Measurements from ENCODE around the gene OTUD6A.

The OTUD6A gene, protein sequence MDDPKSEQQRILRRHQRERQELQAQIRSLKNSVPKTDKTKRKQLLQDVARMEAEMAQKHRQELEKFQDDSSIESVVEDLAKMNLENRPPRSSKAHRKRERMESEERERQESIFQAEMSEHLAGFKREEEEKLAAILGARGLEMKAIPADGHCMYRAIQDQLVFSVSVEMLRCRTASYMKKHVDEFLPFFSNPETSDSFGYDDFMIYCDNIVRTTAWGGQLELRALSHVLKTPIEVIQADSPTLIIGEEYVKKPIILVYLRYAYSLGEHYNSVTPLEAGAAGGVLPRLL

DNA sequence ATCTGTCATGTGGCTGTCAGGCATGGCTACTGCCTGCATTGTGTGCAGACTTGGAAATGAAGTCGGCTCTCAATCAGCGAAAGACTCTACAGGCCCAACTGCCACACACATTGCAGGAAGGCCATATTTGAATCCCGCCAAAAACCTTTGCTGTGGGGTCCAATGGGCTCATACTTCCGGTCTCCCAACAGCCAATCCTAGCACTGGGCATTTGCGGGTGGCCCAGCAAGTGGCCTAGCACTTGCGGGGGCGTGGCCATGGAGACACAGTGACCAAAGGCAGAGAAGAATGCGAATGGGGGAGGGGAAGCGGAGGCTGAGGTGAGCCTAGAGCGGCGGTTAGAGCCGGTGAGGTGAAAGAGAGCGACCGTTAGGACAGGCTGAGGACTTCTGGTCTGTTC lies at the start of gene OTUD6A:
Gene OTUD6A (plus strand): TSS at position 382 of the 400 bp plus-strand sequence. CDS start 68 bp downstream, outside the sequence.
- Mint-ChIP-seq H3K27ac (no peak within 1 kb of the TSS), H3K36me3 (no peaks in the 10 kb centered on the region), H3K27me3 (peaks cover 8% of the 10 kb centered on the region), H3K4me1 (no peaks in the 10 kb centered on the region), H3K9me3 (no peaks in the 10 kb centered on the region), H3K4me3 (no peak within 1 kb of the TSS)
- DNase-seq: no peak
- CTCF ChIA-PET: no interaction called here

DNA sequence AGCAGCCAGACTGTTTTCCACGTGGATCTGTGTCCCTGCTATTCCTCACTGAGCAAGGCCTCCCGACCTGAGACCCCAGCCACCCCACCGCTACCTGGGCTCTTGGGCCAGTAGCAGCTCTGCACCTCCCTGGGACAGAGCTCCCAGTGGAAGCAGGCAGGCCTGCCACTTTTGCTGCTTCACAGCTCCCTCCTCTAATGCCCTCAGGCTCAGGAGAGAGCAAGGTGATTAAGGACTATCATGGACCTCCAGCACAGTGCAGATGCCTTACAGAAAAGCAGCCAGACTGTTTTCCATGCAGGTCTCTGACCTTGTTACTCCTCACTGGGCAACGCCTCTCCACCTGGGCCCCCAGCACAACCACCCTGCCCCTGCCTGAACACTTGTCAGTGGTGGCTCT lies 49.5 kb upstream of the OTUD6A start:
- Mint-ChIP-seq H3K9me3 (peaks cover 2% of the 10 kb centered on the region), H3K27me3 (peaks cover 4% of the 10 kb centered on the region), H3K4me3 (no peak overlapping the region), H3K27ac (no peak overlapping the region), H3K4me1 (peaks cover 50% of the 10 kb centered on the region), H3K36me3 (peaks cover 18% of the 10 kb centered on the region)
- no peak for DNase-seq
- CTCF ChIA-PET: interaction anchor here (1.1 kb wide), 1 partner anchor 11 kb away, joined by 3 read pairs; no protein-coding TSS in a partner anchor

DNA sequence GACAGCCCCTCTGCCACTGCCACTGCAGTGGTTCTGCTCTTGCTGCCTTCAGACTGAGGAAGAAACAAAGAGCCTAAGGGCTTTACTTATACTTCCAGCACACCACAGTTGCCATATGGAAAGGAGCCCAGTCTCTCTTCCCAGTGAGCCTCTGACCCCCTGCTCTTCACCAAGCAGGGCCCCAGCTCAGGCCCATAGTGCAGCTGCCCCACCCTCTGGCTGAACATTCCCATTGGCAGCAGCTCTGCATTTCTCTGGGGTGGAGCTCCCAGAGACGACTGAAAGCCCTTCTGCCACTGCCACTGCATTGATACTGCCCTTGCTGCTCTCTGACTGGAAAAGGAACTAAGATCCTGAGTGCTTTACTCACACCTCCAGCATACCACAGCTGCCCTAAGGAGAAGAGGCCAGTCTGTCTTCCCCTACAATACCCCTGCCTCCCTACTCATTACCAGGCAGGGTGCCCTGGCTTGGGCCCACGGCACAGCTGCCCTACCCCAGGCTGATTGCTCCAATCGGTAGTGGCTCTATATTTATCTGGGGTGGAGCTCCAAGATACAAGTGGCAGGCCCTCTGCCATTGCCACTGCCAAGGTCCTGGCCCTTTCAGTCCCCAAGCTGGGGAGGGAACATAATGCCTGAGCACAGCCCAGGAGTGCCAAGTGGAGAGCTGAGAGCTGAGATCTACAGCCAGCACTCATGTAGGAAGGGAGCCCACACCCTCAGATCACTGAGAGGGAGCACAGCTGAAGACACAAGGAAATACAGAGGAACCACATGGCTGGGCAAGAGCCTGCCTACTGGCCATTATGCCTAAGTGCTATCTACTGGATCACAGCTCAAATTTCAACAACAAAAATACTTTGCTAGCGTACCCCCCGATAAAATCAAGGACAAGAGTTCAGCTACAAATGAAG lies 48.5 kb upstream of the OTUD6A start:
- Mint-ChIP-seq H3K4me3 (no peak overlapping the region), H3K36me3 (peaks cover 20% of the 10 kb centered on the region), H3K27ac (no peak overlapping the region), H3K4me1 (peaks cover 54% of the 10 kb centered on the region), H3K27me3 (peaks cover 4% of the 10 kb centered on the region), H3K9me3 (peaks cover 2% of the 10 kb centered on the region)
- no peak for DNase-seq
- CTCF ChIA-PET: no interaction called here

DNA sequence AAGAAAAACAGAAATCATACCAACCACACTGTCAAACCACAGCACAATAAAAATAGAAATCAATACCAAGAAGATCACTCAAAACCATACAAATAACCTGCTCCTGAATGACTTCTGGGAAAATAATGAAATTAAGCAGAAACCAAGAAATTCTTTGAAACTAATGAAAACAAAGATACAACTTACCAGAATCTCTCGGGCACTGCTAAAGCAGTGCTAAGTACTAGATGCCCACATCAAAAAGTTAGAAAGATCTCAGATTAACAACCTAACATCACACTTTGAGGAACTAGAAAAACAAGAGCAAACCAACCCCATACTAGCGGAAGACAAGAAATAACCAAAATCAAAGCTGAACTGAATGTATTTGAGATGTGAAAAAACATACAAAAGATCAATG lies 45.7 kb upstream of the OTUD6A start:
- DNase-seq: no peak
- Mint-ChIP-seq H3K27ac (peak overlapping the region; percentile 89), H3K36me3 (peaks cover 22% of the 10 kb centered on the region), H3K4me1 (peaks cover 52% of the 10 kb centered on the region), H3K4me3 (peak overlapping the region; percentile 22), H3K27me3 (peaks cover 4% of the 10 kb centered on the region), H3K9me3 (peaks cover 3% of the 10 kb centered on the region)
- CTCF ChIA-PET: no interaction called here

DNA sequence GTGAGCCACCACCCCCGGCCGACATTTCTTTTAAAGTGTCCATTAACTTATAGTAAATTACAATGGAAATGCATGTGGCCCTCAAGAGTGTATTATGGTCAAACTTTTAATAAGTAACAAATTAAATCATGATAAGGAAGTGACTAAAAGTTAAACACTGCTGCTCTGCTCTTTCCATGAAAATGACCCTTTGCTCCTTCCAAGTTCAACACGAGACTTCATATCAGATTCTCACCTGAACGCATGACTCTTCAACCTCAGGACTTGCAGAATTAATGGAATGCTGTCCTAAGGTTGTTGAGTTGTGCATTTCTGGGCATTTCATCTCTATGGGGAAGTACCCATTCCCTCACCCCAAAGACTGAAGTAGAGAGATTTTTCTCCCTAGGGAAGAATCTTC lies 39.6 kb upstream of the OTUD6A start:
- Mint-ChIP-seq H3K36me3 (peaks cover 14% of the 10 kb centered on the region), H3K4me1 (peaks cover 48% of the 10 kb centered on the region), H3K27ac (no peak overlapping the region), H3K27me3 (no peaks in the 10 kb centered on the region), H3K9me3 (peaks cover 1% of the 10 kb centered on the region), H3K4me3 (no peak overlapping the region)
- DNase-seq: no peak
- CTCF ChIA-PET: no interaction called here

DNA sequence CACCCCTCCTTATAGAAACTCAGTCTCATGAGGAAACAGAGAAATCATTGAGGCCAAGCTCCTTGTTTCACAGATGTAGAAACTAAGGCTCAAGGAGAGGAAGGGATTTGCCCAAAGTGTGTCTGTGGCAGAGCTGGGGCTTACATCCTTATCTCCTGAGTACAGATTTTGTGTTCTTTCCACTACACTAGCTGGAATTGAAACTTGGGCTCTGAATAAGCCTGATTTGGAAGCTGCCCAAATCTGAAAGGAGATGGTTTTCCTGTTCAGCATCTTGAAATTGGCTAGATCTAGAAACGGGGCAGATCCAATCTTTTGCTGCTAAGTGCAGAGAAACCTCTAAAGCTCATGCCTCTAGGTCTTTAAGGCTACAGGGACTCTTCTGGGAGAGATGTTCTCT lies 36.8 kb upstream of the OTUD6A start:
- Mint-ChIP-seq H3K4me3 (no peak overlapping the region), H3K9me3 (peaks cover 1% of the 10 kb centered on the region), H3K27ac (no peak overlapping the region), H3K36me3 (peaks cover 11% of the 10 kb centered on the region), H3K4me1 (peaks cover 64% of the 10 kb centered on the region), H3K27me3 (no peaks in the 10 kb centered on the region)
- no peak for DNase-seq
- CTCF ChIA-PET: no interaction called here

DNA sequence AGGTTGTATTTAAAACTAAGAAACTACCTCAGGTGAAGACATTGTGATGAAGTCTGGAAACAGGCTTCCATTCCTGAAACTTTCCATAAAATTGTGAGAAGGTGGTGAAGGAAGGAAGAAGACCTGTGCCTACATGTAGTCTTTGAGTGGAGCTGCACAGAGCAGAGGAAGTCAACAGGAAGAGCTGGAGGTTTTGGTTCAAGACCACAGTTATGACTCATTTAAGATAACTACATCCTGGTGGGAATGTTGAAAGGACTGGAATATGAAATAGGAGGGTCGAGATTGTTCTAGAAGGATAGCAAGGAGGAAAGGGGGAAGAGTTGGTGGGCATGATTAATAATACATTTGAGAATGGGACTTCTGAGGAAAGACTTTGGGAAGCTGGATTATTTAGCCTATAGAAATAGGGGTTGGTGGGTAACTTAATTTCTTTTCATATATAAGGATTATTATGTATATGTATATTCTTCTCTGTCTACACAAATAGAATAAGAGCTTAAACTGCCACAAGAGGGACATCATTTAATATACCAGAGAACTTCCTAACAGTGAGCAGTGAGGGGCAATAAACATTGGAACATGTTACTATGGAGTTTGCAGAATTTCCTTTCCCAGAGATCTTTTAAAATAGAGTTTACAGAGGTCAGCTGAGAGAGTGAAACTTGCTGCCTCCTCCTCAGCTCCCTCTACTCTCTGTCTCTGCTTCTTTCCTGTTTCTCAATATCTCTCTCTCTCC lies 36.0 kb upstream of the OTUD6A start:
- Mint-ChIP-seq H3K4me3 (no peak overlapping the region), H3K9me3 (peaks cover 1% of the 10 kb centered on the region), H3K36me3 (peaks cover 11% of the 10 kb centered on the region), H3K27ac (no peak overlapping the region), H3K27me3 (no peaks in the 10 kb centered on the region), H3K4me1 (peaks cover 72% of the 10 kb centered on the region)
- DNase-seq: no peak
- CTCF ChIA-PET: interaction anchor here (1.1 kb wide), 1 partner anchor 488 kb away, joined by 3 read pairs; no protein-coding TSS in a partner anchor

DNA sequence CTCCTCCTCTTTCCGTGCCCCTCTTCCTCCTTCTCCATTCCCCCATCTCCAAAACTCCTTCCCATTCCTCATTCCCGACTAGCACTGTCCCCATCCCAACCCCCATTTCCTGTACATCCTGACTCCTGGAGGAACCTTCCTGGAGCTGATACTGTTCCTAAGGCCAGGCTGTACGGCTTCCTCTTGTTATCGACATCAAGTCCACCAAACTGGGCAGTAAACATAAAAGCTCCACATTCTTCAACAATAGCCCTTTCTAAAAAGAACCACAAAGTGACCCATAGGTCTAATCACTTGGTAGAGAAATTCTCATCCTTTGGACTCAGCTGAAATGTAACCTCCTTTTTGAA lies 35.4 kb upstream of the OTUD6A start:
- Mint-ChIP-seq H3K36me3 (peaks cover 13% of the 10 kb centered on the region), H3K4me1 (peaks cover 76% of the 10 kb centered on the region), H3K27ac (peak overlapping the region; percentile 54), H3K27me3 (no peaks in the 10 kb centered on the region), H3K4me3 (no peak overlapping the region), H3K9me3 (no peaks in the 10 kb centered on the region)
- CTCF ChIA-PET: interaction anchor here (1.1 kb wide), 1 partner anchor 489 kb away, joined by 3 read pairs; no protein-coding TSS in a partner anchor
- no peak for DNase-seq

DNA sequence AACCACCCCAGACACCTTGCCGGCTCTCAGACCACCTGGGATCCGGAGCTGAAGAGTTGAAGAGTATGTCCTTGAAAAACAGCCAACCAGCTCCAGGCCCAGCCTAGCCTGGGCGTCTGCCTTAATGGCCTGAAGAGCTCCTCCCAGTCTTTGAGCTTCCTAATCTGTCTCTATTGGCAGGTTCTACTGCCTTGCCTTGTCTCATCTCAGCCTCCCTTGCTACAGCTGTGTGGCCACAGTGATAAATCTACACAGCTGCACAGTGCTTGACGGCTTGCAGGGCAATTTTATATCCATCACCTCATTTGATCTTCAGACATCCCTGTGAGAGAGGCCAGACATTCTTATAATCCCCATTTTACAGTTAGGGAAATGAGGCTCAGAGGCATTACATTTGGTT lies 32.4 kb upstream of the OTUD6A start:
- Mint-ChIP-seq H3K27me3 (no peaks in the 10 kb centered on the region), H3K4me1 (peaks cover 76% of the 10 kb centered on the region), H3K27ac (no peak overlapping the region), H3K36me3 (peaks cover 13% of the 10 kb centered on the region), H3K9me3 (no peaks in the 10 kb centered on the region), H3K4me3 (no peak overlapping the region)
- CTCF ChIA-PET: interaction anchor here (0.6 to 2.9 kb wide), 16 partner anchors 10 to 537 kb away, joined by 3 to 29 read pairs (median 4); no protein-coding TSS in a partner anchor
- DNase-seq: no peak

DNA sequence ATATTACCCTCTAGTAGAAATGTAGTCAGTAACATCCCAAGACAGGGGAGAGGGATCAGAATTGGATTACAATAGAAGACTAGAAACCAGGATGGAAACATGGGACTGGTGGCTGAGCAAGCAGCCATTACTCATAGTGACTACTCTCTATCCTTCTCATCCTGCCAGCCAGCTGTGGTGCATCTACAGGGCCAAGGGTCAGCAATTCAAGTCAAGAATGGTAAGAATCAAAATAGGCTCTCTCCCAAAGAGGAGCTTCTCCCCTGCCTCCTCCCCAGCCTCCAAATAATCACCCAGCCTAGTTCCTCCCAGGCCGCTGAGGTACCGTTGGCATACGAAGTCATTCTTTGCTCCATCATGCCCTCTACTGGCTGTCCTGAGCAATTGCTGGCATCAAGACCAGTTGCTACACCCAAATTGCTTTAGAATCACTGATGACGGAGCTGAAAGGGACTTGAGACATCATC lies 31.9 kb upstream of the OTUD6A start:
- peak; percentile 63 for DNase-seq
- H3K4me3 Mint-ChIP-seq: no peak overlapping the region
- H3K4me1 Mint-ChIP-seq: peaks cover 71% of the 10 kb centered on the region
- H3K27ac Mint-ChIP-seq: no peak overlapping the region
- H3K27me3 Mint-ChIP-seq: no peaks in the 10 kb centered on the region
- CTCF ChIA-PET: interaction anchor here (0.6 to 2.9 kb wide), 18 partner anchors 9 to 538 kb away, joined by 3 to 29 read pairs (median 4); no protein-coding TSS in a partner anchor
- H3K9me3 Mint-ChIP-seq: no peaks in the 10 kb centered on the region
- H3K36me3 Mint-ChIP-seq: peaks cover 11% of the 10 kb centered on the region

DNA sequence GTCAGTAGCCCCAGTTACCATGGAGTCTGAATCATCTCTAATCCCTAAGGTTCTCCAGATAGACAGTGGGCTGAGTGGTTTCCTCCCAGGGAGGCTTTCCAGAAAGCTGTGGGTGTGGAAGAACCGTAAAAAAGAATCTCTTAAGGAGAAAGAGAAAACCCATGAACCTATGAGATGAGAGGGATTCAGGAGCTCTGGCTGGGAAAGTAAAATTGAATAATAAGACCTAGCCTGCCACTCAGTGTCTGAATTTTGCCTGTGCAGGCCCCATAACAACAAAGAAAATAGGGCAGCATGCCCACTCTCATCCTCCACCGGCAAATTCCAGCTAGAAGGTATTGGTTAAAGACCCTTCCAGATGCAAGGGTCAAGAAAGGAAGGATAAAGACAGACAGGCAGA lies 29.5 kb upstream of the OTUD6A start:
- Mint-ChIP-seq H3K9me3 (no peaks in the 10 kb centered on the region), H3K27ac (no peak overlapping the region), H3K4me1 (peaks cover 50% of the 10 kb centered on the region), H3K4me3 (no peak overlapping the region), H3K36me3 (peaks cover 11% of the 10 kb centered on the region), H3K27me3 (no peaks in the 10 kb centered on the region)
- no peak for DNase-seq
- CTCF ChIA-PET: interaction anchor here (0.7 to 3.2 kb wide), 6 partner anchors 10 to 496 kb away, joined by 3 to 11 read pairs (median 3); no protein-coding TSS in a partner anchor

DNA sequence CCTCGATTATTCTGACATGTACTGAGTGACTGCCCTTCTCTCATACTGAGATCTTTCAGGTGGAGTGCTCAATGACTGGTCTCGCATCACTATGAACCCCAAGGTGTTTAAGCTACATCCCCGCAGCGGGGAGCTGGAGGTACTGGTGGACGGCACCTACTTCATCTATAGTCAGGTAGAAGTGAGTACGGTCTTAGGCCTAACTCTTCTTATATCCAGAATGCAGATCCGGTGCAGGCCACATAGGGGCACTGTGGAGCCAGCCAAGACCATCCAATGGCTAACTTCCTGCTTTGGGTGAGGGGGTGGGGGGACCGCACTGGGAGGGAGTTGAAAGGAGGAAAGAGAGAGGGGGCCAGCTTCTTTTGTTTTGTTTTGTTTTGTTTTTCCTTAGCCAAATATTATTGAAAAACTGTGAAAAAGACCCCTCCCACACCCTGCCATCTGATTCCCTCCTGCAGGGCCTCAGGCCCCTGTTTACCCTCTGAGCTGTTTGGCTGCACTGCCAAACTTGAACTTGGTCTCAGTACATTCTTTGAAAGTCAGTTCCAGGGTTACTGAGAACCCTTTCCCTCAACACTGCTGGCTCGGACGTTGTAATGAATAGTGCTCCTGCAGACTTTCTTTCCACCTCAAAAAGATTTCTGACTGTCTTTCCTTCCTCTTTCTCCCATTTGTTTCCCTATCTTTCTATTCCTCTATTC lies 28.8 kb upstream of the OTUD6A start:
- H3K27ac Mint-ChIP-seq: peak overlapping the region; percentile 69
- H3K4me1 Mint-ChIP-seq: peaks cover 45% of the 10 kb centered on the region
- H3K27me3 Mint-ChIP-seq: no peaks in the 10 kb centered on the region
- H3K36me3 Mint-ChIP-seq: peaks cover 11% of the 10 kb centered on the region
- no peaks in the 10 kb centered on the region for H3K9me3 Mint-ChIP-seq
- CTCF ChIA-PET: interaction anchor here (0.7 to 3.2 kb wide), 7 partner anchors 9 to 497 kb away, joined by 3 to 11 read pairs (median 3); no protein-coding TSS in a partner anchor
- H3K4me3 Mint-ChIP-seq: no peak overlapping the region
- DNase-seq: peak; percentile 52

DNA sequence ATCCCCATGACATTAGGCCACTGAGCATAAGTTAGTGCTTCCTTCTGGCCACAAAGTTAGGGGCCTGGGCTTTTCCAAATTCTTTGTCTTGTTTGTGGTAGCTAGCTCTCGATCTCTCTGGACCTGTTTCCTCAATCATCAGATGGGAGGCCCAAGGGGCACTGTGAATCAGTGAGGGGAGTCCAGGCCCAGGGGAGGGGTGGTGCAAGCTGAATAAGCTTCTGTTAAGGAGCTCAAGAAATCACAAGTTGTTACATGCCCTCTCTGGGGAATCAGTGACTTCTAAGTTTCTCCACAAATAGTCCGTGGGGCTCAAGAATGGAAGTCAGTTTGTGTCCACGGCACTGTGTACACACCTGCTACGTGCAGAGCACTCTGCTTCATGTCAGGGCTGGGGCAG lies 27.6 kb upstream of the OTUD6A start:
- Mint-ChIP-seq H3K4me3 (no peak overlapping the region), H3K4me1 (peaks cover 33% of the 10 kb centered on the region), H3K36me3 (peaks cover 9% of the 10 kb centered on the region), H3K9me3 (no peaks in the 10 kb centered on the region), H3K27me3 (no peaks in the 10 kb centered on the region), H3K27ac (no peak overlapping the region)
- CTCF ChIA-PET: interaction anchor here (3.2 kb wide), 1 partner anchor 63 kb away, joined by 11 read pairs; no protein-coding TSS in a partner anchor
- DNase-seq: no peak
